HG03342 (cell line): Measurements from ENCODE around the gene ANKRD16.
"Not testable (repeated sequence)": the region's sequence is repeated elsewhere in the genome, so short reads cannot be mapped to it uniquely, and the experiment has no call there.

Experiments used
- ATAC-seq: cut with Tn5 transposase; IDR thresholded peaks from one replicate; pipeline ENCODE4 v1.9.1; 2021; ENCODE audit warnings: mild to moderate bottlenecking, moderate library complexity; ENCODE audit not compliant: unreplicated experiment

The ANKRD16 gene

DNA sequence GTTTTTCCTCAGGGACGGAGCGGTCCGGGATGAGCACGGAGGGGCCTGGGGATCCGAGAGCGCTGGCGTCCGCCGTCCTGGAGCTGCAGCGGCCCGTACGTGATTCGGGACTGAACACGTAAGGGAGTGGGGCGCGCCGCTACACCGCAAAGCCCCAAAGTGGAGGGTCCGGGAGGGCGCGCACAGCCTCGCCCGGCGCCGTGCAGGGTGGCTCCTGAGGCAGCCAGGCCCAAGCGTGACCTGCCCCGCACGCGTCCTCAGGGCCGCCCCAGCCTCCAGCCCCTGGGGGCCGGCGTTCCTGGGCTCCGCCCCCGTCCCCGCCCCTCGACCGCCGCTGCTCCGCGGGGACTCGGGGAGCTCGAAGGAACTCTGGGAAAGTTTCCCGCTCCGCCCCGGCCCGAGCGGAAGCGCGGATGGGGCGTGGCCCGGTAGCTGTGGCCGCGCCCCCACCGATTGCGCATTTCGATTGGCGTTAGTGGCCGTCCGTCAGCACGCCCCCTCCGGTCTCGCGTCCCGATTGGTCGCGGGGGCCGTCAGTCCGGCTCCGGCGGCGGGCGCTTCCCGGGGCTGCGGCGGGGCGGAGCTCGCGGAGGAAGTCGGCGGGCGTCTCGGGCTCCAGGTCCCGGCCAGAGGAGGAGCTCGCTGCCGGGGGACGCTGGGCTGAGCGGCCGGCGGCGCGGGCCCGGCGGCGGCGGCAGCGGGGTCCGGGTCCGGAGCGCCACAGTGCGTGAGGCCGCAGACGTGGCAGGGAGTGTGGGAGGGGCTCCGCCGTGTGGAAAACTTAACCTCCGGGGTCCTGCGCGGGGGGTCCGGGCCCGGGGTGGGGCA is at the start of gene ANKRD16, which contains the start of gene FBH1:
ANKRD16 (minus strand) TSS at position 270 of the 828 bp plus-strand sequence. CDS start 539 bp downstream, outside the sequence.
FBH1 (plus strand) TSS at position 620 of the 828 bp plus-strand sequence; CDS start at position 723, 103 bp downstream.
- peak; percentile 82 for ATAC-seq

DNA sequence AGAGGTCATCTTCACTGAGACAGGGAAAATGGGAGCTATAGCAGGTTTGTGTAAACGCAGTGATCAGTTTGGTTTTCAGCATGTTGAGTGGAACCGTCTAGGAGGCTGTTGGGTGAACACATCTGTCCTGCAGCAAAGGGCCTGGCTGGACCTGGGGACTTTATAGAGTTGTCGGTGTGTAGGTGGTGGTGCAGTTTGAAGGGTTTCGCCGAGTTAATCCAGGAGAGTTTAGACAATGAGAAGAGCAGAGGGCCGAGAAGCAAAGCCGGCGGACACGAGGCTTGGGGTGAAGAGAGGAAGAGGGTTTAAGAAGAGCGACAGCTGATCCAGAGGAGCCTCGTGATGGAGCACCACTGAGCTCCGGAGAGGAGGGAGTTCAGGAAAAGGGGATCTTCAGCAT is 48.6 kb upstream of the ANKRD16 start:
- no peak for ATAC-seq

DNA sequence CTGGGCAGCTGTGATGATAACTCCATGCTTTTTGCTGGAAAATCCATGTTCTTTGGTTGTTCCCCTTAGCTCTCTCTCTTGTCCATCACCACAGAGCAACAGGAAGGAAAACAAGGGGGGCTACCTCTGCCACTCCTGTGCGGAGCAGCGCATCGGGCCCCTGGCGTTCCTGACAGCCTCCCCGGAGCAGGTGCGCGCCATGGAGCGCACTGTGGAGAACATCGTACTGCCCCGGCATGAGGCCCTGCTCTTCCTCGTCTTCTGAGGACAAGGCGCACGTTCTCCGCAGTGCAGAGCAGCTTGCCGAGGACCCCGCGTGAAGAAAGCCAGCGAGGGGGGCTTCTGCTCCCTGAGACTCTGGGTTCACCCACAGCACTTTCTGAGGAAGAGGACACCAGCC is 47.3 kb upstream of the ANKRD16 start:
- no peak for ATAC-seq

DNA sequence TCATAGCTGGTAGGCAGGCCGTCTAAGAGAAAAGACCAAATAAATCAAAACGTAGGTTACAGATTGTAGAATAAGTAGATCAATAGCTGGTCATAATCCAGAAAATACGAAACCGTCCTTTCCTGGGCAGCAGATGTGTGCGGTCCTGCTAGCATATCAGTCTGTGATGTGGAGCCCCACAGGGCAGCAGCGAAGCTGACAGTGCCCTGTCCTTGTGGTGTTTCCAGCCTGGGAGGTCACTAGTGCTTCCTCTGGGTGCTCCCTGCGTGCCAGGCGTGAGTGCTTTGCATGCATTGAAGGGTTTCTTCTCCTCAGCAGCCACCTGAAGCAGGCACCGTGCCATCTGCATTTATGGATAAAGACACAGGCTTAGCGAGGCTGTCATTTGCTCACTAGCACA is 45.9 kb upstream of the ANKRD16 start:
- no peak for ATAC-seq

DNA sequence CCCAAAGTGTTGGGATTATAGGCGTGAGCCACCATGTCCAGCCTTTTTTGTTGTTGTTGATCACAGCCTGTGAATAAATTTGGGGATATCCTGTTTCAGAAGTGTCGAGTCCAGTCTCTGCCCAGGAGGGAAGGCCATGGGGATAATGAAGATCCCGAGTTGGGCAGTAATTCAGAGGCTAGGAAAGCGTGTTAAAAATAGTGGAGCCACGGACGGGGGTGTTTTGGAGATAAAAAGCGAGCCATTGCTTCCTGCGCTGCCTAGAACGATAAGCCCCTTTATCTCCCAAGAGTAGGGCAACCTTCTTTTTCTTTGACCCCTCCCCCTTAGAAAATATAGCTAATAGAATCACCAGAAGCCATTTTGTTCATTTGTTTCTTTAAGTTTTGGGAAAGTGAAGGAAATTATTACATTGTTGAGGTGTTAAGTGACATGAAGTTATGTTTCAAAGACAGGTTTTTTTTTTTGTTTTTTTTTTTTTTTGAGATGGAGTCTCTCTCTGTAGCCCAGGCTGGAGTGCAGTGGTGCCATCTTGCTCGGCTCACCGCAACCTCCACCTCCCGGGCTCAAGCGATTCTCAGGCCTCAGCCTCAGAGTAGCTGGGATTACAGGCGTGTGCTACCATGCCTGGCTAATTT is 44.3 kb upstream of the ANKRD16 start:
- ATAC-seq, result no peak

DNA sequence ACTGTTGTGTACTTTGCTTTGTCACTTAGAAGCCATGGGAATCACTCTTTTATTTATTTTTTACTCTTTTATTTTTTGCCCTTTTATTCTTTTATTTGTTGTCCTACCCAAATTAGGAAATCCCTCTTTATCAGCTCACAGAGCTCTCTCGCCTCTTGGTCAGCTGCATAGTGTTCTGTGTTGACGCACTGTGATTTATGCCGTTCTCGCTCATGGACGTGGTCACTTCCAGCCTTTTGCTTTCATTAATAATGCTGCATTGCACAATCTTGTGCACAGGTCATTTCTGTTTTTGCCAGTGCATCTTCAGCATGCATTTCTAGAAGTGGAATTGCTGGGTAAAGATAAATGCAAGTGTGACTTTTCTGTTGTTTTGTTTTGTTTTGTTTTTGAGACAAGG is 42.7 kb upstream of the ANKRD16 start:
- no peak for ATAC-seq

DNA sequence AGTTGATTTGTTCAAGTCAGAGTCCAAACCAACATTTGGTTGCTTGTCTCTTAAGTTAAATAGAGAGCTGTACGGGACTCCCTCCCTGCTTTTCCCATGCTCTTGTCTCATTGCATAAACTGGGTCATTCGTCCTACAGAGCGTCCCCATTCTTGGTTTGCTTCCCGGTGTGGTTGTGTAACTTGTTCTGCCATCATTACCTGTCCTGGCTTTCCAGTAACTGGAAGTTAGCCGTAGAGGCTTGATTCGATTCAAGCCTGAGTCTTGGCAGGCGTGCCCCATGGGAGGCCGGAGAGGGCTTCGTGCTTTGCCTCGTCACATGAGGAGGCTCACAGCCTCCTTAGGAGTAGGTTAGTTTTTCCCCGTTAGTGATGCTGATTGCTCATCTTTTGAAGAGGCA is 40.6 kb upstream of the ANKRD16 start:
- ATAC-seq, result no peak

DNA sequence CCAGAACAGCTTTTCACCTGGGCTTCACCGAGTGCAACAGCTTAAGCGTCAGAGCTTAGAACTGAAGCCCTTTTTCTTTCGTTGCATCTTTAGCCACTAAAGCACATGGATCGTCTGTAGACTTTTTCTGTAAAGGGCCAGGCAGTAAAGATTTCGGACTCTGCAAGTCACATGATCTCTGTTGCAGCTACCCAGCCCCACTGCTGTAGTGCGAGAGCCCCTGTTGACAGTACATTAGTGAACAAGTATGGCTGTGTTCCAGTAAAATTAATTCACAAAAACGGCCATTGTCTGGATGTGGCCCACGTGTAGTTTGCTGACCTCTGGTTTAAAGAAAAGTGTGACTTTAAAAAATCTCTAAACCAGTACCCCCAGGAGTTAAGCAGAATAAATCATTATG is 39.7 kb upstream of the ANKRD16 start:
- no peak for ATAC-seq

DNA sequence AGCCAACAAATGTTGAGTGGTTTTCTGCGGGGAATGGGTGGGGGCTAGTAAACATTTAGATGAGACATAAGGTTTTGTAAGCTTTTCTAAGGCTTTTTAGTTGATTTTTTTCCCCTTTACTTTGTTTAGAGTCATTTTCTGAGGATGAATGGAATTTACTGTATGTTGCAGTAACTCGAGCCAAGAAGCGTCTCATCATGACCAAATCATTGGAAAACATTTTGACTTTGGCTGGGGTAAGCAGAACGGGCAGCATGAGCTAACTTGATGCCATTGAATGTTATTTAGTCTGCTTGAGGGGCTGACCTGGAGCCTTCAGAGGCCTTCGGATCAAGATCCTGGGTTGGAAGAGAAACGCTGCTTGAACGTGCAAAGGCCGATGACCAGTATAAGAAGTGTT is 37.6 kb upstream of the ANKRD16 start:
- no peak for ATAC-seq

DNA sequence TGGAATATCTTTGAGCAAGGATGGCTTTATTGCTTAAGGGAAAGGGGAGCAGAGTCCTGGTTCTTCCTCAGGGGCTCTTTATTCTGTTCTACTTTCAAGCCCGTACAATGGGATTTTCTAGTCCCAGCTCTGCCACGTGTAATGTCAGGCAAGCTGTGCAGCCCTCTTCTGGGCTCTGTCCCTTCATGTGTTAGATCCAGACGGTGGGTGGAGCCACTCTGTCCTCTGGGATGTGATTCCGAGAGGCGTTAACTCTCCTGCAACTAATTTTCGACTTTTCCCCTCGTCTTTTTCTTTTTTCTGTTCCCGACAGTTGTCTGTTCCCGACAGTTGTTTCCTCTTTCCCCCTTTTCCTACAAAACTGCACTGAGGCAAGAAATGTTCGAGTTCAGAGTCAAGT is 35.2 kb upstream of the ANKRD16 start:
- ATAC-seq, result no peak

DNA sequence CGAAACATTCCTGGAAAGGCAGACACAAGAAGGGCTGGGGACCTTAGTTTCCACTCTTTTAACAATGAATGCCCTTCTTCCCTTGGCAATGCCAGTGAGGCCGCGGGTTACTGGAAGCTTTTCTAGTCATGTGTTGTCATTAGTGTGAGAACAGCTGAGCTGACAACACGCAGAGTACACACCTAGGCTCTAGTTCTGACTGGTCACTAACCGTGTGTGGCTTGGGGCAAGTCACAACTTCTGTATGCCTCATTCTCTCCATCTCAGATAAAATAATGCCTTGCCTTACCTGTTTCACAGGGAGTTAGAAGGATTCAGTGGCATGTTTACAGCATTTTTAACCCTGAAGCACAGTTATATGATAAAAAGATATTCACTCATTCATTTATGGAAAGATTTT is 32.1 kb upstream of the ANKRD16 start:
- ATAC-seq, result no peak

DNA sequence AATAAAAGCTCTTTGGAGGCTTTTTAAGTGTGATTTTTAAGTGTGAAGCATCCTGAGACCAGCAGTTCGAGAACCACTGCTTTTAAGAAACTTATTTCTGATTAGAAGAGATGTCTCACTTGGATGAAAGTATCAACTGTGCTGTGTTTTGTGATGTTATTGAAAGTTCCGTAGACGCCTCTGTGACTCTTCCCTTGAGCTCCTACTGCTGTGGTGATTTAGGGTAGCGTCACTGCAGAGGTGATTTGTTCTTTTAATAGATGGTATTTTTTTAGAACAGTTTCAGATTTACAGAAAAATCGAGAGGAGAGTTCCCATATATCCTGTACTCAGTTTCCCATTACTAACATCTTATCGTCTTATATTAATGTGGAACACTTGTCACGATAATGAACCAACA is 29.9 kb upstream of the ANKRD16 start:
- ATAC-seq, result no peak

DNA sequence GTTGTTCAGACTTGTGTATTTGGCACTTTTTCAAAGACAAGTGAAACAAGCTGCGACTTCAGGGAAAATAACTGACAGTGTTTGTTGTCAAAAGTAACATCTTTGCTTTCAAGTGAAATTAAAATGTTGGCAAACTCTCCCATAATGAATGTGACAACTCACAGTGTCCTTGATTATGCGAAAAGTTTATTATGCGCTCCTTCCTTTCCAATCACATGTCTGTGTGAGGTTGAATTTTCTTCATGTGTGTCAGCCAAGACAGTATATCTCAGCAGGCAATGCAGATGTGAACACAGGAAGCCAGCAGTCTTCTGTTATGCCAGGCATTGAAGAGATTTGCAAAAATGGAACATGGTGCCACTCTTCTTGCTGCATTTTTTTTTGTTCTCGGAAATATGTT is 29.1 kb upstream of the ANKRD16 start:
- ATAC-seq, result no peak

DNA sequence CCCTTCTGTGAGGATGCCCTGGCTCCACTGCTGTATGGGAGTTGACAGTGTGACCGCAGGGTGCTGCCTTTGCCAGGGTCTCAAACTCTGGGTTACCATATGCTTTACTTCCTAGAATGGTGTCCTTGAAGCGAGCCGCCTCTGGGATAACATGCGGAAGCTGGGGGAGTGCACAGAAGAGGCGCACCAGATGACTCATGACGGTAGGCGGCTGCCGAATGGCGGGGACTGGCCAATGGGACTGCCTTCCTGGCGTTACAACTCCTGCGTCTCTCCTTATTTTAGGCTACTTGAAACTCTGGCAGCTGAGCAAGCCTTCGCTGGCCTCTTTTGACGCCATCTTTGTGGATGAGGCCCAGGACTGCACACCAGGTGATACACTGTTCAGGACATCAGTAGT is 27.6 kb upstream of the ANKRD16 start:
- no peak for ATAC-seq

DNA sequence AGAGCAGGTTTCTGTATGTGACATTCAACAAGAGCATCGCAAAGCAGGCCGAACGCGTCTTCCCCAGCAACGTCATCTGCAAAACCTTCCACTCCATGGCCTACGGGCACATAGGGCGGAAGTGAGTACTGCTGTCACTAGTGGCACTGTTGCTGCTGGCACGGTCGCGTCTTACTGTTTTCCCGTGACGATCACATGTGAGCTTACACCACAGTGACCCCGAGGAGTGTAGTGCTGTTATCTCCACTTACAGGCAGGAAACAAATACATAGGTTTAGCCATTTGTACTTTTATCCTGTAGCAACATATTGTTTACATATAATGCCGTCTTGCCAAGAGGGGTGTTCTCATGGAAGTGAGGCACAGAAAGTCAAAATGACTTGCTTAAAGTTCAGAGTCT is 25.8 kb upstream of the ANKRD16 start:
- ATAC-seq, result no peak

DNA sequence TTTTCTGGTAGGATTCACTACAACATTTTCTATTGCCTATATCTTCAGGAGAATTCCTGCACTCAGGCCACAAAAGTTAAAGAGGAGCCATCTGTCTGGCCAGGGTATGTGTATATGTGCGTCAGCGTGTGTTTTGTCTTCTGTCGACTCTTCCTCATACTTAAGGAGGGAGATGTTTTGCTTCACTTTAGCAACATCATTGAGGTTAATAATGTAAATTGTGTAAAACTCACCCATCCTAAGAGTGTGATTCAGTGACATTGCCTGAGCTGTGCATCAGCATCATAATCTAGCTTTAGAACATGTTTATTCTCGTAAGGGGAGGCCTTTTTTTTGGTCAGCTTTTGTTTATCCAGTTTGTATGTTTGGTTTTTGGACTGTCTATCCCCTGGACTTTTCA is 24.0 kb upstream of the ANKRD16 start:
- ATAC-seq, result no peak

DNA sequence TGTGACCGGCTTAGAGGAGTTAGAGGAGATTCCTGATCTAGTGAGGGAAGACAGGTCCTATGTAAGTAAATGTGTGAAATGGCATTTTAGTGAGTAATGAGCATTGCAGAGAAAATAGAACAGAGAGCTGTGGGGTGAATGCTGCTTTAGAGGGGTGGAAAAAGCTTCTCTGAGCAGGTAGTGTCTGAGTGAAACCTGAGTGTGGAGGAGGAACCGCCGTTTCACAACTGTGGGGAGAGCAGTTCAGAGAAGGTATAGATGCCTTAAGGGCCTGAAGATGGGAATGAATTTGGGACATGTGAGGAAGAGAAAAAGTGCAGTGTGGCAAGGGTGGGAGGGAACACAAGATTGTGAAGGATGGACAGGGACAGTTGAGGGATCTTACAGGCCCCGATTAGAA is 22.0 kb upstream of the ANKRD16 start:
- no peak for ATAC-seq

DNA sequence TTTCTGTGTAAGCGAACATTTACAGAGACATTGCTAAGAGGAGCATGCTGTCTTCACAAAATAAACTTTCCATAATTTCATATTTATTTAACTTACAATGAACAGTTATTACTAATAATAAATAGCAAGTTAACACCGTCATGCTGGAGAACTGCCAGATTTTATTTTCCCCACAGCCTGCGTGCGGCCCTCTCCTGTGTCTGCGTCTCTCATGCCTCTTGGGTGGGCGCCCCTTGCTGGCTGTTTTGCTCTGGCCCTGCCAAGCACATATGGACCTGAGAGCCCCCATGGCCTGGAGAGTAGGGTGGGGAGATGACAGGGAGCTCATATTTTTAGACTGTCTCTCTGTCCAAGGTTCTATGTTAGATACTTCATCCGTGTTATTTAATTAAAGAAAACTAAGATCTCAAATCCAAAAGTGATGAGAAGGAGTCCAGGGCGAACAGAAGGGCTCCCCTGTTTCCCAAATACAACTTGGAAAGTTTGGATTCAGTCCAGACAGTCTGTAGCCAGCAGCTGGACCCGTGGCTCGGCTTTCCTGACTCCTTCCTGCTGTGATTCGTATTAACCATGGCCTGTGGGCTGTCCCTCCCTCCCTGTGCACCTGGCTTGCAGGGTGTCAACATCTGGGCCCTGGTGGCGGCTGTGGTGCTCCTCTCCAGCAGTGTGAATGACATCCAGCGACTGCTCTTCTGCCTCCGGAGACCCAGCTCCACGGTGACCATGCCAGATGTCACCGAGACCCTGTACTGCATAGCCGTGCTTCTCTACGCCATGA is 20.8 kb upstream of the ANKRD16 start:
- no peak for ATAC-seq

DNA sequence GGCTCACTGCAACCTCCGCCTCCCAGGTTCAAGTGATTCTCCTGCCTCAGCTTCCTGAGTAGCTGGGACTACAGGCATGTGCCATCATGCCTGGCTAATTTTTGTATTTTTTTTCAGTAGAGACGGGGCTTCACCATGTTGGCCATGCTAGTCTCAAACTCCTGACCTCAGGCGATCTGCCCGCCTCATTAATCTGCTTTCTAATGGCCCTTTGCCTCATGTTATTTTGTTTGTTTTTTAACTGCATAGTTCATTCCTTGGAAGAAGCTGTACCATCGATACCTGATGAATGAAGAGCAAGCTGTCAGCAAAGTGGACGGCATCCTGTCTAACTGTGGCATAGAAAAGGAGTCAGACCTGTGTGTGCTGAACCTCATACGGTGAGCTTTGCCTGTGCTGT is 19.0 kb upstream of the ANKRD16 start:
- not testable (repeated sequence) for ATAC-seq

DNA sequence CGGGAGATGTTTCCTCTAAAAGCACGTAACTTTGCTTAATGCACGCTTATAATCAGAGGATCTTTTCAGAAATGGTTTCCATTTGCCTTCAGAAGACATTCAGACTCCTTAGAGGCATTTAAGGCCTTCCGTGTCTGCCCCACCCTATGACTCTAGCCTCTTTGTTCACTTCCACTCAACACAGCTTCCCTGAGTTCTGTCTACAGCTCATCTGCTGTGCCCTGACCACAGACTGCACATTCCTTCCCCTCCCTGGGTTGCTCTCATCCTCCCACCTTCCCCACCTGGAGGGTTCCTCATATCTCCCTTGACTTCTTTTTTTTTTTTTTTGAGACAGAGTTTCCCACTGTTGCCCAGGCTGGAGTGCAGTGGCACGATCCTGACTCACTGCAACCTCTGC is 17.0 kb upstream of the ANKRD16 start:
- ATAC-seq, result no peak

DNA sequence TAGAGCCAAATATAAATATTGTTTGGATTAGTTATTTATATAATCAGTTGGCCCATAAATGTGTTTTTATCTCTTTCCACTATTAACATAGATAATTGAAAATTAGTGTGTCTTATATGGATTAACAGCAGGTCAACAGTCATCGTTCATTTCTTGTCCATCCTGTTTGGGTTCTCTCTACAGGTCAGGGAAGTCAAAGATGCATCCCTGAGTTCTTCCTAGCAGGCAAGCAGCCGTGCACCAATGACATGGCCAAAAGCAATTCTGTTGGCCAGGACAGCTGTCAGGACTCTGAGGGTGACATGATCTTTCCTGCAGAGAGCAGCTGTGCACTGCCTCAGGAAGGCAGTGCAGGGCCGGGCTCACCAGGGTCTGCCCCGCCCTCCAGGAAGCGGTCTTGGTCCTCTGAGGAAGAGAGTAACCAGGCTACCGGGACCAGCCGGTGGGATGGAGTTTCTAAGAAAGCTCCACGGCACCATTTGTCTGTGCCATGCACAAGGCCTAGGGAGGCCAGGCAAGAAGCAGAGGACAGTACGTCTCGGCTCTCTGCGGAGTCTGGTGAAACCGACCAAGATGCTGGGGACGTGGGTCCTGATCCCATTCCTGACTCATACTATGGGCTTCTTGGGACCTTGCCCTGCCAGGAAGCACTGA is 16.3 kb upstream of the ANKRD16 start:
- ATAC-seq, result no peak
